Caco-2 (cell line): ENCODE data around the gene TTLL11. TPM values are rescaled to one million over a fixed set of nuclear protein-coding genes. Genes with fewer than 3 reads are reported as not detected.
A peak's percentile ranks its signal among the peaks of the same experiment; 100 is the strongest.

Experiments
- BruUV-seq: library from RNA; stranded (reverse); fragments of 400-500 nt; replicated peaks from 2 replicates; lab custom pipeline; 2021; lab: Mats Ljungman, UMichigan
- CTCF ChIA-PET: fragments of 300-600 bp; sonication (Branson Sonifier 250); formaldehyde crosslinking; loops from one replicate; lab custom pipeline; 2022; ENCODE audit warnings: antibody characterized with exemption; lab: Charles Lee
- POLR2A ChIA-PET: fragments of 300-600 bp; sonication (Branson Sonifier 250); formaldehyde crosslinking; loops from one replicate; lab custom pipeline; 2022; ENCODE audit warnings: antibody characterized with exemption; lab: Charles Lee
- DNase-seq, 2 experiments: peaks; one replicate each; pipeline versions ENCODE4 v3.0.0 to v3.0.0-alpha.2; 2020 to 2022
- H3K27me3 ChIP-seq: replicated peaks from 2 replicates; pipeline ENCODE4 v1.6.0; 2011; ENCODE audit warnings: low read length; ENCODE audit not compliant: control insufficient read depth, insufficient read depth
- H3K36me3 ChIP-seq: 2 replicates; pipeline ENCODE4 v1.5.1; 2011; ENCODE audit warnings: low read length; ENCODE audit not compliant: control insufficient read depth, insufficient read depth
- H3K4me1 ChIP-seq: fragments of 250-450 bp; sonication (Bioruptor Pico); 2 replicates; pipeline ENCODE4 v1.5.1; 2020; ENCODE audit warnings: mild to moderate bottlenecking
- H3K4me3 ChIP-seq: 2 replicates; pipeline ENCODE4 v1.5.1; 2011; ENCODE audit warnings: low read depth, mild to moderate bottlenecking, control low read depth, low read length
- H3K9me3 ChIP-seq: fragments of 250-450 bp; sonication (Bioruptor Pico); 2 replicates; pipeline ENCODE4 v1.5.1; 2020; ENCODE audit warnings: mild to moderate bottlenecking, moderate library complexity
- H3K27ac Mint-ChIP-seq: one replicate; pipeline ENCODE4 v1.8.0; 2022; ENCODE audit warnings: mixed read lengths; ENCODE audit not compliant: unreplicated experiment
- H3K27me3 Mint-ChIP-seq: one replicate; pipeline ENCODE4 v1.8.0; 2022; ENCODE audit warnings: mixed read lengths; ENCODE audit not compliant: insufficient read depth, unreplicated experiment
- H3K36me3 Mint-ChIP-seq: one replicate; pipeline ENCODE4 v1.8.0; 2022; ENCODE audit warnings: mild to moderate bottlenecking, mixed read lengths; ENCODE audit not compliant: insufficient read depth, unreplicated experiment
- H3K4me1 Mint-ChIP-seq: one replicate; pipeline ENCODE4 v1.8.0; 2022; ENCODE audit warnings: low read depth, mixed read lengths; ENCODE audit not compliant: unreplicated experiment
- H3K4me3 Mint-ChIP-seq: one replicate; pipeline ENCODE4 v1.8.0; 2022; ENCODE audit warnings: mild to moderate bottlenecking, moderate library complexity, mixed read lengths; ENCODE audit not compliant: unreplicated experiment
- H3K9me3 Mint-ChIP-seq: one replicate; pipeline ENCODE4 v1.8.0; 2022; ENCODE audit warnings: mixed read lengths; ENCODE audit not compliant: unreplicated experiment
- CTCF ChIP-seq, 2 experiments: fragments of 200-600 bp in 1 of 2; IDR thresholded peaks; 1 replicate in 1 of 2; 2 replicates in 1 of 2; pipeline versions ENCODE4 v1.5.1 to v1.8.0; 2011 to 2022; ENCODE audit warnings: antibody characterized with exemption in 1 of 2, control low read depth in 1 of 2, inconsistent platforms in 1 of 2, low read depth in 1 of 2, low read length in 1 of 2, mild to moderate bottlenecking in 1 of 2, moderate library complexity in 1 of 2; ENCODE audit not compliant: insufficient read depth in 1 of 2, severe bottlenecking in 1 of 2, unreplicated experiment in 1 of 2
- intact Hi-C: fragments of 100-400 bp; cut with micrococcal nuclease; formaldehyde crosslinking; loops from one replicate; pipeline ENCODE4 v1.10.0; 2022; ENCODE audit not compliant: unreplicated experiment
- total RNA-seq: library from RNA; stranded (reverse); gene quantifications from 2 replicates; pipeline ENCODE4 v1.2.3, GENCODE V29; 2022

Gene TTLL11
- total RNA-seq, 1 experiment from 2014 or later, result 4.4 TPM

GRCh38 chr9:122125509-122126330, 32.6 kb upstream of the TTLL11 start:
- Mint-ChIP-seq H3K36me3 (no peaks in the 10 kb centered on the region), H3K27me3 (peaks cover 3% of the 10 kb centered on the region), H3K4me1 (no peaks in the 10 kb centered on the region), H3K9me3 (no peaks in the 10 kb centered on the region), H3K4me3 (peak overlapping the region; percentile 73), H3K27ac (peak overlapping the region; percentile 14)
- DNase-seq, result peak in 1 of 2 experiments; percentile 17
- peaks cover 9% of the 10 kb centered on the region; the same call in 1 of the 2 replicates for H3K4me1 ChIP-seq
- no TSS peak for BruUV-seq
- no peak overlapping the region for H3K4me3 ChIP-seq
- TF ChIP-seq CTCF (IDR thresholded peaks at IDR 0.05; ENCODE audit: insufficient read depth in 1 of 2, low read depth in 1 of 2, low read length in 1 of 2, severe bottlenecking in 1 of 2, unreplicated experiment in 1 of 2), result no peak
- ChIA-PET POLR2A (no interaction called here), CTCF (interaction anchor here (0.6 to 8.4 kb wide), 14 partner anchors 8 to 230 kb away, joined by 3 to 175 read pairs (median 4); partner anchors contain the start of genes MRRF and RBM18)
- H3K9me3 ChIP-seq, result no peaks in the 10 kb centered on the region
- H3K27me3 ChIP-seq, result no peaks in the 10 kb centered on the region
- no peaks in the 10 kb centered on the region for H3K36me3 ChIP-seq
- intact Hi-C loops, result loop anchor here (1.0 to 5.0 kb wide), 6 partner anchors 67 to 685 kb away; no protein-coding TSS in a partner anchor

GRCh38 chr9:122125158-122125508, 32.0 kb upstream of the TTLL11 start:
- H3K9me3 ChIP-seq, result no peaks in the 10 kb centered on the region
- H3K36me3 ChIP-seq, result no peaks in the 10 kb centered on the region
- H3K4me1 ChIP-seq, result peaks cover 9% of the 10 kb centered on the region; the same call in 1 of the 2 replicates
- H3K27me3 ChIP-seq, result no peaks in the 10 kb centered on the region
- Mint-ChIP-seq H3K36me3 (no peaks in the 10 kb centered on the region), H3K4me3 (peak overlapping the region; percentile 31), H3K27ac (peak overlapping the region; percentile 10), H3K4me1 (no peaks in the 10 kb centered on the region), H3K9me3 (no peaks in the 10 kb centered on the region), H3K27me3 (peaks cover 3% of the 10 kb centered on the region)
- intact Hi-C loops, result loop anchor here (1.0 to 5.0 kb wide), 6 partner anchors 67 to 686 kb away; no protein-coding TSS in a partner anchor
- peak; percentile 89 to 93 for TF ChIP-seq CTCF (IDR thresholded peaks at IDR 0.05; ENCODE audit: insufficient read depth in 1 of 2, low read depth in 1 of 2, low read length in 1 of 2, severe bottlenecking in 1 of 2, unreplicated experiment in 1 of 2)
- no TSS peak for BruUV-seq
- peak; percentile 78 to 88 for DNase-seq
- POLR2A ChIA-PET, result no interaction called here
- CTCF ChIA-PET, result interaction anchor here (0.6 to 8.4 kb wide), 16 partner anchors 9 to 432 kb away, joined by 3 to 175 read pairs (median 6); partner anchors contain the start of genes MRRF and RBM18
- H3K4me3 ChIP-seq, result no peak overlapping the region

GRCh38 chr9:122124528-122124927, 31.4 kb upstream of the TTLL11 start:
- Histone ChIP-seq H3K27me3 (no peaks in the 10 kb centered on the region), H3K4me1 (peaks cover 9% of the 10 kb centered on the region; the same call in 1 of the 2 replicates), H3K9me3 (no peaks in the 10 kb centered on the region), H3K4me3 (no peak overlapping the region), H3K36me3 (no peaks in the 10 kb centered on the region)
- H3K27me3 Mint-ChIP-seq, result peaks cover 3% of the 10 kb centered on the region
- no peaks in the 10 kb centered on the region for H3K36me3 Mint-ChIP-seq
- ChIA-PET CTCF (interaction anchor here (0.6 to 8.4 kb wide), 14 partner anchors 20 to 432 kb away, joined by 3 to 175 read pairs (median 7); partner anchors contain the start of genes MRRF and RBM18), POLR2A (no interaction called here)
- H3K4me1 Mint-ChIP-seq, result no peaks in the 10 kb centered on the region
- H3K4me3 Mint-ChIP-seq, result no peak overlapping the region
- DNase-seq, result no peak
- no peak for TF ChIP-seq CTCF (IDR thresholded peaks at IDR 0.05; ENCODE audit: insufficient read depth in 1 of 2, low read depth in 1 of 2, low read length in 1 of 2, severe bottlenecking in 1 of 2, unreplicated experiment in 1 of 2)
- no TSS peak for BruUV-seq
- H3K27ac Mint-ChIP-seq, result no peak overlapping the region
- no peaks in the 10 kb centered on the region for H3K9me3 Mint-ChIP-seq
- intact Hi-C loops, result loop anchor here (2.0 kb wide), 1 partner anchor 686 kb away; no protein-coding TSS in a partner anchor
